Fibroblast of lung (primary cell): ENCODE data around the gene ZNF394.

Source experiments
- CTCF ChIP-seq, 2 donors: IDR thresholded peaks in 1 of 2; conservative IDR thresholded peaks in 1 of 2; 1 replicate in 1 of 2; 2 replicates in 1 of 2; pipeline ENCODE4 v1.5.1; 2011 to 2012; ENCODE audit warnings: low read length in 2 of 2, control low read depth in 1 of 2, inconsistent platforms in 1 of 2, low read depth in 1 of 2, mild to moderate bottlenecking in 1 of 2
- EZH2 ChIP-seq: IDR thresholded peaks from 2 replicates; pipeline ENCODE4 v1.5.1; 2012; ENCODE audit warnings: low read length, control low read depth, mild to moderate bottlenecking; ENCODE audit errors: missing control alignments

- TF ChIP-seq CTCF (conservative IDR thresholded peaks at IDR 0.05 in 1 of 2, IDR thresholded peaks at IDR 0.05 in 1 of 2; ENCODE audit: low read depth in 1 of 2, low read length in 2 of 2) (no peak), EZH2 (no peak)
Observed at GRCh38 chr7:99541212-99541611, 41.1 kb upstream of the ZNF394 start.
